GM12891 (cell line): ENCODE data around the gene FAHD1.

Source experiments
- PAX5 ChIP-seq: IDR thresholded peaks from 2 replicates; pipeline ENCODE4 v1.6.1; 2011; ENCODE audit warnings: low read length, moderate library complexity, mild to moderate bottlenecking; ENCODE audit not compliant: insufficient read depth, severe bottlenecking
- POLR2A ChIP-seq: IDR thresholded peaks from 2 replicates; pipeline ENCODE4 v1.6.1; 2011; ENCODE audit warnings: low read depth, low read length, control low read depth
- POLR2AphosphoS5 ChIP-seq: IDR thresholded peaks from 2 replicates; pipeline ENCODE4 v1.6.1; 2011; ENCODE audit warnings: low read depth, low read length, control low read depth
- POU2F2 ChIP-seq: IDR thresholded peaks from 2 replicates; pipeline ENCODE4 v1.6.1; 2011; ENCODE audit warnings: low read depth, mild to moderate bottlenecking, control low read depth, low read length, moderate library complexity
- SPI1 ChIP-seq: IDR thresholded peaks from 2 replicates; pipeline ENCODE4 v1.6.1; 2011; ENCODE audit warnings: low read depth, low read length, control low read depth
- TAF1 ChIP-seq: IDR thresholded peaks from 2 replicates; pipeline ENCODE4 v1.6.1; 2011; ENCODE audit warnings: low read depth, low read length, control low read depth

DNA sequence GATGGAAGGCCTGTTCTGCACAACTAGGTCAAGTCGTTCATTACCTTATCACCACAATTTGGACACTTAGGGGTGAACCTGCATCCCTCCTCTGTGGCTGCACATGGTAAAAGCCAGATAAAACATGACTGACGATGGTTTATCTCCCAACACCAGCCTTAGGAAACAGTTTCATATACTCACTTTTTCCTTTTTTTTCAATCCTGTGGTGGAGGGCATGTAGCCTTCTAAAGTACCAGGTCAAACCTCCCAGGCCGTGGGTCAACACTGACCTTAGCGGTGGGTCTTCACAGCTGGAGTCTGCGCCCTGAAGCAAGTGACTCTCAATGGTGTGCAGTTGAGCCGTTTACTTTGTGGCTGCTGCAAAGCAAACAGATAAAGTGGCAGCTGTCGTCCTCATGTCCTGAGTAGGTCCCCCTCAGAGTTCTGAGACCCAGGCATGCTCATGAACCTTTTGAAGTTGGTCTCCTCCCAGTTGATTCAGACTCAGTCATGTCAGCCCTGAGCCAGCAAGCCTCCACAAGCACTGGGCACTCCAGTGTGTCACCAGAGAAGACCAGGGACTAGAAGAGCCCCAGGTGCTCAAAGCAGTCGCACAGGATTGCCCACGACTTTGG, 5.9 kb downstream of the FAHD1 start:
- no peak for TF ChIP-seq TAF1
- TF ChIP-seq POLR2A = no peak
- TF ChIP-seq POU2F2 = no peak
- TF ChIP-seq POLR2AphosphoS5 = no peak
- TF ChIP-seq SPI1 = no peak
- no peak for TF ChIP-seq PAX5
